Ramos (cell line): ENCODE results near the gene SCN9A.
"Not testable (repeated sequence)": the region's sequence is repeated elsewhere in the genome, so short reads cannot be mapped to it uniquely, and the experiment has no call there.

Source experiments
- in situ Hi-C: fragments of 300-500 bp; cut with MboI; formaldehyde crosslinking; loops from one replicate; pipeline ENCODE4 v1.14.3; 2022; ENCODE audit warnings: low sequenced_read_pairs; ENCODE audit not compliant: unreplicated experiment

The SCN9A gene

DNA sequence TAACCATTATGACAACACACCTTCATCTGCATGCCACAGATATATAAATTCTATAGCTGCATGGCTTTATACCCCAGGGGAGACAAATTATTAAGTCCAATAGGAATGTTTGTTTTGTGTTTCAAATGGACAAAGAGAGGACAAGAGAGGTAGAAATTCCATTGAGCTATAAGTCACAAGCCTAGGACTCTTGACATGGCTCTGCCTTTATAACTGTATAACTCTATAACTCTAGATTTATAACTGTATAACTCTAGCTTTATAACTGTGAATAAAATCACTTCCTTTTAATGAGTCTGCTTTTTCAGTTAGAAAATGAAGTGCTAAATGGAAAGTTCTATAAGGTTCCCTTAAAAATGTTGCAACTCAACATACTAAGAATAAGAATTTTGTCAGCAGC lies 106.4 kb downstream of the SCN9A start:
- in situ Hi-C loops, result no loop called here

DNA sequence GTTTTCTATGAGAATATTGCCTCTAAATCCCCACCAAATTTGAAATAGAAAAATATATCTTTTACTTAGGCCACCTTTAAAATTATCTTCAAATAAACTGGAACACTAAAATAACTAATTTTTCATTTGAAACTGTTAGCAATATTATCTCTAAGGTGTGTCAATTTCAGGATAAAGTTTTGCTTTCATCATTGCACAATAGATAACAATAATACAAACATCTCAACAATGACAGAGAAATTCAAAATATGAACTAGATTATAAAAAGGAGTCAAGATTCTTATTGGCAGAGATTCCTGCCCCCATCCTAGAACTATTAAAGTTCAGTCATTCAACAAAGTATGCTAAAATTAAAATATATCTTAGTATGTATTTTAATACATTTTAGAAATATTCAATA lies 117.9 kb downstream of the SCN9A start:
- in situ Hi-C loops, result no loop called here

GRCh38 chr2:166256896-166257295 lies 118.8 kb downstream of the SCN9A start:
- in situ Hi-C loops, result no loop called here

- in situ Hi-C loops, result no loop called here
Observed at GRCh38 chr2:166249318-166249717, 126.4 kb downstream of the SCN9A start.

DNA sequence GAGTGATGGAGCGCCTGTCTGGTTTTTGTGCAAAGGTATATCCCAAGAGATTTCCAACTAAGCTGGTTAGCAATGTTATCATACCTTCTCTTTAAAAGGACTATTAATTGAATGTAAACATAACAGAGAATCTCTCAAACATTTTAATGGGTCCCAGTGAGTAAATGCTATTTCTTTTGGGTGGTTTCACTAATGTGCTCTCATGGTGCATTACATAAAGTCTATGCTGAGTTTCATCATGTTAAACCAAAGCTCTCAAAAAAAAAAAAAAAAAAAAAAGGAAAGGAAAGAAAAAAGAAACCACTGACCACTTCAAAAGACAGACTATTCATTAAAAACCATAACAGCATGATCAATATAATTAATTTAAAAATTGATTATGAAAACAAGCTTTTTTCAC lies 128.8 kb downstream of the SCN9A start:
- in situ Hi-C loops, result no loop called here

GRCh38 chr2:166242309-166242708 lies 133.4 kb downstream of the SCN9A start:
- in situ Hi-C loops, result no loop called here

- in situ Hi-C loops, result no loop called here
Observed at GRCh38 chr2:166240387-166241313, 135.1 kb downstream of the SCN9A start.

- in situ Hi-C loops, result no loop called here
Observed at GRCh38 chr2:166239548-166239947, 136.2 kb downstream of the SCN9A start.

- in situ Hi-C loops, result no loop called here
Observed at GRCh38 chr2:166238176-166238575, 137.6 kb downstream of the SCN9A start.

- in situ Hi-C loops, result no loop called here
Observed at GRCh38 chr2:166234112-166234846, 141.5 kb downstream of the SCN9A start.

GRCh38 chr2:166233244-166233643 lies 142.5 kb downstream of the SCN9A start:
- in situ Hi-C loops, result no loop called here

DNA sequence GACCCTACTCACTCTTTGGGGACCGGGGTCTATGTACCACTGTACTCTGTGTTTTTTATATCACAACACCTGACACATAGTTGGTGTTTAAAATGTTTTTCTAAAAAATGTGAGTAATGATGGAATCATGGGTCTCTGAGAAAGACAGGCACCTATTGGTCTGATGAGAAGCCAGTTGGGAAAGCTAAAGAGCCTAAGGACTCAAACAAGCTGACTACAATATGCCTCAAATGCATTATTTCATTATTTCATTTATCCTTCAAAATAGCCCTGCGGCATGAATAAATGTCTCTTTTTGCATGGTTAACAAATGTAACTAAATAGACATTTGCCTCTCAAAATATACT lies 145.0 kb downstream of the SCN9A start:
- in situ Hi-C loops, result no loop called here

GRCh38 chr2:166230024-166230723 lies 145.6 kb downstream of the SCN9A start:
- in situ Hi-C loops, result no loop called here

GRCh38 chr2:166229678-166230023 lies 146.1 kb downstream of the SCN9A start:
- in situ Hi-C loops, result no loop called here

- in situ Hi-C loops, result no loop called here
Observed at GRCh38 chr2:166224197-166224596, 151.5 kb downstream of the SCN9A start.

DNA sequence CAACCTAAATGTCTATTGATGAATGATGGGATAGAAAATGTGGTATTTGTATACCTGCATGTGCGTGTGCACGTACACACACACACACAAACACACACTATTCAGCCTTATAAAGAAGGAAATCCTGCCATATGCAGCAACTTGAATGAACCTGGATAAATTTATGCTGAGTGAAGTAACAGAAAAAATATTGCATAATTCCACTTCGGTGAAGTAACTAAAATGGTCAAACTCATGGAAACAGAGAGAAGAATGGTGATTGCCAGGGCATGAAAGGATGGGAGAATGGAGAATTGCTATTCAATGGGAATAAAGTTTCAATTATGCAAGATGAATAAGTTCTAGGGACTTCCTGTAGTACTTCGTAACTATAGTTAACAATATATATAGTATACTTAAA lies 152.4 kb downstream of the SCN9A start:
- in situ Hi-C loops, result no loop called here

GRCh38 chr2:166211079-166211478 lies 164.7 kb downstream of the SCN9A start:
- in situ Hi-C loops, result no loop called here

GRCh38 chr2:166209944-166210343 lies 165.8 kb downstream of the SCN9A start:
- in situ Hi-C loops, result not testable (repeated sequence)

DNA sequence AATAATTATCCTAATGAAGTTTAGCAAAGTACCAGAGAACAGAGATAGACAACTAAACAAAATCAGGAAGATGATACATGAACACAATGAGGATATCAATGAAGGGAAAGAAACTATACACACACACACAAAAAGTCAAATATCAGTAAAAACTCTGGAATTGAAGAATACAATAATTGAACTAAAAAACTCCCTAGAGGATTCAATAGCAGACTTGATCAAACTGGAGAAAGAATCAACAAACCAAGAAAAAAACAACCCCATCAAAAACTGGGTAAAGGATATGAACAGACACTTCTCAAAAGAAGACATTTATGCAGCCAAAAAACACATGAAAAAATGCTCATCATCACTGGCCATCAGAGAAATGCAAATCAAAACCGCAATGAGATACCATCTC lies 166.4 kb downstream of the SCN9A start:
- in situ Hi-C loops, result not testable (repeated sequence)

DNA sequence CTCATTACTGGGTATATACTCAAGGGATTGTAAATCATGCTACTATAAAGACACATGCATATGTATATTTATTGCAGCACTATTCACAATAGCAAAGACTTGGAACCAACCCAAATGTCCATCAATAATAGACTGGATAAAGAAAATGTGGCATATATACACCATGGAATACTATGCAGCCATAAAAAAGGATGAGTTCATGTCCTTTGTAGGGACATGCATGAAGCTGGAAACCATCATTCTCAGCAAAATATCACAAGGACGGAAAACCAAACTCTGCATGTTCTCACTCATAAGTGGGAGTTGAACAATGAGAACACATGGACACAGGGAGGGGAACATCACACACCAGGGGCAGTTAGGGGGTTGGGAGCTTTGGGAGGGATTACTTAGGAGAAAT lies 169.6 kb downstream of the SCN9A start:
- in situ Hi-C loops, result not testable (repeated sequence)

- in situ Hi-C loops, result no loop called here
Observed at GRCh38 chr2:166202778-166203177, 173.0 kb downstream of the SCN9A start.
